Measurements from ENCODE around the gene HNRNPUL2.

The HNRNPUL2 gene

GRCh38 chr11:62716816-62717215 lies 10.4 kb downstream of the HNRNPUL2 start:
- peaks cover 70% of the 10 kb centered on the region for H3K4me1 ChIP-seq (ENCODE audit: low read depth, poor library complexity, severe bottlenecking)
- H3K4me2 ChIP-seq: peak overlapping the region; percentile 60; the same call in 1 of the 2 replicates
- TF ChIP-seq, protein P1, sequence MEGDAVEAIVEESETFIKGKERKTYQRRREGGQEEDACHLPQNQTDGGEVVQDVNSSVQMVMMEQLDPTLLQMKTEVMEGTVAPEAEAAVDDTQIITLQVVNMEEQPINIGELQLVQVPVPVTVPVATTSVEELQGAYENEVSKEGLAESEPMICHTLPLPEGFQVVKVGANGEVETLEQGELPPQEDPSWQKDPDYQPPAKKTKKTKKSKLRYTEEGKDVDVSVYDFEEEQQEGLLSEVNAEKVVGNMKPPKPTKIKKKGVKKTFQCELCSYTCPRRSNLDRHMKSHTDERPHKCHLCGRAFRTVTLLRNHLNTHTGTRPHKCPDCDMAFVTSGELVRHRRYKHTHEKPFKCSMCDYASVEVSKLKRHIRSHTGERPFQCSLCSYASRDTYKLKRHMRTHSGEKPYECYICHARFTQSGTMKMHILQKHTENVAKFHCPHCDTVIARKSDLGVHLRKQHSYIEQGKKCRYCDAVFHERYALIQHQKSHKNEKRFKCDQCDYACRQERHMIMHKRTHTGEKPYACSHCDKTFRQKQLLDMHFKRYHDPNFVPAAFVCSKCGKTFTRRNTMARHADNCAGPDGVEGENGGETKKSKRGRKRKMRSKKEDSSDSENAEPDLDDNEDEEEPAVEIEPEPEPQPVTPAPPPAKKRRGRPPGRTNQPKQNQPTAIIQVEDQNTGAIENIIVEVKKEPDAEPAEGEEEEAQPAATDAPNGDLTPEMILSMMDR (conservative IDR thresholded peaks at IDR 0.05; ENCODE audit: low read depth, low read length): no peak
- H3K9ac ChIP-seq: no peak overlapping the region
- H2AFZ ChIP-seq (ENCODE audit: low read depth): no peak overlapping the region
- H3K4me3 ChIP-seq (IDR thresholded peaks at IDR 0.05; ENCODE audit: insufficient read depth, low read depth, low read length): no peak overlapping the region
- H3K27ac ChIP-seq: peak overlapping the region; percentile 18; the same call in 1 of the 2 replicates
- H3K27me3 ChIP-seq (ENCODE audit: insufficient read depth, low read depth): no peaks in the 10 kb centered on the region
- peaks cover 39% of the 10 kb centered on the region; the same call in 1 of the 2 replicates for H3K36me3 ChIP-seq (ENCODE audit: insufficient read depth)
- H3K79me2 ChIP-seq (ENCODE audit: insufficient read depth, low read depth): peaks cover 66% of the 10 kb centered on the region
- no peaks in the 10 kb centered on the region for H4K20me1 ChIP-seq (ENCODE audit: insufficient read depth)

- H3K4me1 ChIP-seq (ENCODE audit: low read depth, poor library complexity, severe bottlenecking): peaks cover 76% of the 10 kb centered on the region
- peaks cover 65% of the 10 kb centered on the region for H3K79me2 ChIP-seq (ENCODE audit: insufficient read depth, low read depth)
- H4K20me1 ChIP-seq (ENCODE audit: insufficient read depth): no peaks in the 10 kb centered on the region
- no peak overlapping the region for H3K9ac ChIP-seq
- peak overlapping the region; percentile 18; the same call in 1 of the 2 replicates for H3K27ac ChIP-seq
- peak overlapping the region; percentile 60; the same call in 1 of the 2 replicates for H3K4me2 ChIP-seq
- peaks cover 33% of the 10 kb centered on the region; the same call in 1 of the 2 replicates for H3K36me3 ChIP-seq (ENCODE audit: insufficient read depth)
- H3K4me3 ChIP-seq (IDR thresholded peaks at IDR 0.05; ENCODE audit: insufficient read depth, low read depth, low read length): no peak overlapping the region
- TF ChIP-seq, protein P1 (conservative IDR thresholded peaks at IDR 0.05; ENCODE audit: low read depth, low read length): no peak
- H3K27me3 ChIP-seq (ENCODE audit: insufficient read depth, low read depth): no peaks in the 10 kb centered on the region
- no peak overlapping the region for H2AFZ ChIP-seq (ENCODE audit: low read depth)
Observed at GRCh38 chr11:62716206-62716605, 11.1 kb downstream of the HNRNPUL2 start.

DNA sequence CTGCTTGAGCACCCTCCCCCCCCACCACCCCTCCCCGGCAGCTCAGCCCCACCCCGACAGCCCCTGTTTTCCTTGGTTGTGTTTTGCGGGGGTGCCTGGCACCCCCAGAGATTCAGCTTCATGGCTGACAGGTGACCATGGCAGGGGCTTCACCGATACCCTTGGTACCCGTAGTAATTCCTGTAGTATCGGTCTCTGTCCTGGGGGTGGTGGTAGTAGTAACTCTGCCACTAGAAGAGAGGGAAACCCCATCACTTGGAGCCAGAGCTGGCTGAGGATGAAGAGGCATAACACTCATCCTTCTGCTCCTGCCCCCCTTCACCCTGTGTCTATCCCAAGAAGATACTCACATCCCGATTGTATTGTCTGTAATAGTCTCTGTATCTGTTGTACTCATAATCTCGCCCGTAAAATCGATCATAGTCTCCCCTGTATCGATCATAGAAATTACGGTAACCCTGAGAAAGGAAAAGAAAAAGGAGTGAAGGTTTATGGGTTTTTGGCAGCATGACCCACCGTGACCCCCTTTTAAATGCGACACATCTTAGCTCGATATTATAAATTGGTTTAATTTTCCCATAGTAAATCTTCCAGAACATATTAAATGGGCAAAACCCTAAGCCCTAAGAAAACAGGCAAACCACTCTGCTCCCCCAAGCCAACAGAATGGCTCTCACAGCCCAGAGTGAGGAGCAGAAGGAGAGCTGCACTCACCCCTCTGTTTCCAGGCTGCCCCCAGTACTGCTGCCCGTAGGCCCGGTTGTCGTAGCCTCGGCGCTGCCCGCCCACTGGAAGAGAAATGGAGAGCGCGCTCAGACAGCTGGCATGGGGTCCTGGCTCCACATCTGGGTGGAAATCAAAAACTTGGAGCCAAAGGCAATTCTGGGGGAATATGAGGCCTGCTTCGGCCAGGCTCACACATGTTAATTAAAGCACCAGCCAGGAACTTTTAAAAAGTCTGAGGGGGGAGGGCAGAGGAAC lies 11.8 kb downstream of the HNRNPUL2 start:
- no peaks in the 10 kb centered on the region for H4K20me1 ChIP-seq (ENCODE audit: insufficient read depth)
- no peak overlapping the region for H3K9ac ChIP-seq
- H3K79me2 ChIP-seq (ENCODE audit: insufficient read depth, low read depth): peaks cover 61% of the 10 kb centered on the region

DNA sequence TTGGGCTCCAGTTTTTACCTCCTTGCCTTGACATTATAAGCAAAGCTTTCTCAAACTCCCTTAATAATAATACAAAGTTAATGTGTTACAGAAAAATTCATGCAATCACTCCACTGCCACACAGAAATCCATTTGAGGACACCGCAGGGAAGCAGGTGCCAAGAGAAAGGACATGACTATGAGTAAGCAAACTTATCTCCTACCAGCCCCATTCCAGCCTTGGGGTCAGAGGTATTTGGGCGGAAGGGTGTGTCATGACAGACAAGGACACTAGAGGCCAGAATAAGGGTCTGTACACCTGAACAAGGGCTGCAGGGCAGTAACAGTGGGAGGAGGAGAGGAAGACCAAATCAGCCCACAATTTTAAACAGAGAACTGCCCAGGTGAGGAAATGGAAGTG lies 13.9 kb downstream of the HNRNPUL2 start:
- peak overlapping the region; percentile 75 for H3K27ac ChIP-seq
- H3K9ac ChIP-seq: peak overlapping the region; percentile 25; the same call in 1 of the 2 replicates
- no peak overlapping the region for H3K4me3 ChIP-seq (IDR thresholded peaks at IDR 0.05; ENCODE audit: insufficient read depth, low read depth, low read length)
- no peak overlapping the region for H2AFZ ChIP-seq (ENCODE audit: low read depth)
- peak overlapping the region; percentile 47 for H3K4me2 ChIP-seq
- no peaks in the 10 kb centered on the region for H4K20me1 ChIP-seq (ENCODE audit: insufficient read depth)
- peaks cover 41% of the 10 kb centered on the region for H3K79me2 ChIP-seq (ENCODE audit: insufficient read depth, low read depth)
- peaks cover 89% of the 10 kb centered on the region for H3K4me1 ChIP-seq (ENCODE audit: low read depth, poor library complexity, severe bottlenecking)
- no peaks in the 10 kb centered on the region for H3K27me3 ChIP-seq (ENCODE audit: insufficient read depth, low read depth)
- TF ChIP-seq, protein P1 (conservative IDR thresholded peaks at IDR 0.05; ENCODE audit: low read depth, low read length): 0 out of 2 replicates have a peak, but pooled peaks have one; percentile 10
- H3K36me3 ChIP-seq (ENCODE audit: insufficient read depth): peaks cover 20% of the 10 kb centered on the region; the same call in 1 of the 2 replicates

More for the DNA sequence above, 11.8 kb downstream of the HNRNPUL2 start:
- TF ChIP-seq, protein P1 (conservative IDR thresholded peaks at IDR 0.05; ENCODE audit: low read depth, low read length): no peak
- peaks cover 26% of the 10 kb centered on the region; the same call in 1 of the 2 replicates for H3K36me3 ChIP-seq (ENCODE audit: insufficient read depth)
- H3K4me3 ChIP-seq (IDR thresholded peaks at IDR 0.05; ENCODE audit: insufficient read depth, low read depth, low read length): no peak overlapping the region
- H3K27ac ChIP-seq: peak overlapping the region; percentile 18; the same call in 1 of the 2 replicates
- peak overlapping the region; percentile 60 for H3K4me2 ChIP-seq
- peaks cover 84% of the 10 kb centered on the region for H3K4me1 ChIP-seq (ENCODE audit: low read depth, poor library complexity, severe bottlenecking)
- no peaks in the 10 kb centered on the region for H3K27me3 ChIP-seq (ENCODE audit: insufficient read depth, low read depth)
- no peak overlapping the region for H2AFZ ChIP-seq (ENCODE audit: low read depth)

Data from KMS-11 (cell line).